NOMO-1 treated with DMSO at 0.1 percent for 48 hours (cell line): ENCODE measurements around the gene ACTR6.
"Not testable (repeated sequence)": the region's sequence is repeated elsewhere in the genome, so short reads cannot be mapped to it uniquely, and the experiment has no call there.

ENCODE experiments used
- DNase-seq: peaks from one replicate; lab custom pipeline; 2025; ENCODE audit not compliant: unreplicated experiment; lab: John Stamatoyannopoulos, UW

ACTR6 gene

GRCh38 chr12:100200463-100201181, at the start of gene ACTR6:
ACTR6 (plus strand) TSS chr12:100200815; CDS start chr12:100200852, 37 bp downstream.
- DNase-seq = peak; percentile 94

DNA sequence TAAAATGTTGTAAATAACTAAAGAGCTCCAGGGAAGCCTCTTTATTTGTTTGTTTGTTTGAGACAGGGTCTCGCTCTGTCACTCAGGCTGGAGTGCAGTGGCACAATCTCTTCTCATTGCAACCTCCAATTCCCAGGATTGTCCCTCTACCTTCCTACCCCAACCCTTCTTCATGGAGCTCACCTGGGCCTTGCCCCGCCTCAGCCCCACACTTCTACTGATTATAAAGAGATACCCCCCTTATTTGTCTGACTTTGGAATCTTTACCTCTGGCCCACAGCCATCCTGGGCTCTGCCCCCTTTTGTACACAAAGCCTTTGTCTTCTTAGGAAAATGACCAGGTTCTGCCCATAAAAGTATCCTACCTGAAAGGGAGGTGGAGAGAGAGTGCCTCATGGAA, 48.8 kb upstream of the ACTR6 start:
- no peak for DNase-seq

GRCh38 chr12:100153131-100153530, 47.5 kb upstream of the ACTR6 start:
- DNase-seq = no peak

- DNase-seq = peak; percentile 41
These were observed 46.0 kb upstream of the ACTR6 start for GRCh38 chr12:100154474-100155247.

DNA sequence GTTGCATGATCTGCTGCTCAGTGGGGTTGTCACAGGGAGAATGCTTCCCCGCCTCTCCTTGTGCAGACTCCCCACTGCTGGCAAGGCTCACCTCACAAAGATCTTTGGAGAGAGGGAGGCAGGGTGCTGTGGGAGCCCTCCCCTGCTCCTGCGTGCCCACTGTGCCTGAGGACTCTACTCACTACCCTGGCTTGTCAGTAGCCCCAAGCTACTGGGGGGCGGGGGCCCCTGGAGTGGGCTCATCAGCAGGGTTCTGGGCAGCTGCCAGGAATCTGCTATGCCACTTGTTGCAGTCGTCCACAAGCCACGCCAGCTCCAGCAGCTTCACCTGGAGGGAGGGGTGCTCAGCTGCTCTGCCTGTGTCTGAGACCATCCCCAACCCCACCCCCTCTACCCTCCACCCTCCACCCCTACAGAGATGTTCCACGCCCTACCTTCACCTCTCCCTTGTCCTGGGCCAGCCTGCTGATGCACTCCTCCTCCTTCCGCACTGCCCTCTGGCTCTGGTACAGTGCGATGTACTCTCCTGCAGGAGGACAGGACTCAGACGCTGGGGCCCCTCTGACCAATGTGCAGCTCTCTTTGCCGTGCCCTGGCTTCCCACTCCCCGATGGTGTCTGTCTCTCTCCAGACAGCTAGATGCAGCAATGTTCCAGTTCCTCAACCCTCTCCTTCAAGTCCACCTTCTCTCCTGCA, 43.7 kb upstream of the ACTR6 start:
- no peak for DNase-seq

GRCh38 chr12:100157427-100157821, 43.2 kb upstream of the ACTR6 start:
- DNase-seq = no peak

DNA sequence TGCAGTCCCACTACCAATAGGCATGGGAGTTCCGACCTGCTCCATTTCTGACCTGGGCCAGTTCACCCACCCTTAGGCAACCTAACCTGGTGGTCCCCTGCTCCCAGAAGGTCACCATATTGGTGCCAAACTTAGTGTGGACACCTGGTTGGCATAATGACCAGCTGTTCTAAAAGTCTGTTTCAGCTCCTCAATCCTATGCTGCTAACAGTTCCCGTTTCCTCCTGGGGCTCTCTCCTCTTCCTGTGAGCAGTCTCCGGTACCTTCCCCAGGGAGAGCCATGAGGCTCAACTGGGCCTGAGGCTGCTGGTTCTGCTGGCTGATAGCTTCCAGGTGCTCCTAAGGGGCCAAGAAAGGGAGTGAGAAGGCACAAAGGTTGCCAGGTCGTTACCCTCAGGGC, 42.1 kb upstream of the ACTR6 start:
- DNase-seq = no peak

DNA sequence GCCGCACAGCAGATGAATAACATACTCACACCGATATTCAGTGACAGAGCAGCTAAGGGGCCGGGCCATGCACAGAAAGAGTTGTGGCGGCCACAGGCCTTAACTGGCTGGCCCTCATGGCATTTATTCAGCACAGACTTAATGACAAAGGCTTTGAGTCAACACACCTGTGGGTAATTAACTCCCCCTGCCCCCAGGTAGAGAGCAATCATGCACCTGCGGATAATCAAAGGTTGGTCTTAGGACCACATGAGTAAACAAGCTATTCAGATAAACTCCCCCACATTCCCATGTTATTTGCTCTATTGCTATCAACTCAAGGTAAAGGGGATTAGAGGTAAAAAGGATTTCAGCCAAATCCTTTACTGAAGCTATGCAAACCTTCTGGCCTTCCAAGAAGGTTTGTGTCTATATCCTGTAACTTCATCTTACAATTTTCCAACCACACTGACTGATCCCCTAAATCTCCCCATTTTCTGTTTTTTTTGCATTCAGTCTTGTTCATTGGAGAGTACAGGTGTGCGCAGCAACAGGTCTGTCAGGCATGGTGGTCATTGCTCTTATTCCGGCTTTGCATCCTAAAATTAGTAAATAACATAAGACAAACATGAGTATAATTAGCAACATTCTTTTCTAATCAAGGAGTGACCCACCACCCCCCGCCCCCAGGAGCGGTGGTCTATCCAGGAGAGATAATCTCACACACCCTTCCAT, 41.1 kb upstream of the ACTR6 start:
- DNase-seq = no peak

GRCh38 chr12:100163416-100164152, 37.0 kb upstream of the ACTR6 start:
- peak; percentile 75 for DNase-seq

DNA sequence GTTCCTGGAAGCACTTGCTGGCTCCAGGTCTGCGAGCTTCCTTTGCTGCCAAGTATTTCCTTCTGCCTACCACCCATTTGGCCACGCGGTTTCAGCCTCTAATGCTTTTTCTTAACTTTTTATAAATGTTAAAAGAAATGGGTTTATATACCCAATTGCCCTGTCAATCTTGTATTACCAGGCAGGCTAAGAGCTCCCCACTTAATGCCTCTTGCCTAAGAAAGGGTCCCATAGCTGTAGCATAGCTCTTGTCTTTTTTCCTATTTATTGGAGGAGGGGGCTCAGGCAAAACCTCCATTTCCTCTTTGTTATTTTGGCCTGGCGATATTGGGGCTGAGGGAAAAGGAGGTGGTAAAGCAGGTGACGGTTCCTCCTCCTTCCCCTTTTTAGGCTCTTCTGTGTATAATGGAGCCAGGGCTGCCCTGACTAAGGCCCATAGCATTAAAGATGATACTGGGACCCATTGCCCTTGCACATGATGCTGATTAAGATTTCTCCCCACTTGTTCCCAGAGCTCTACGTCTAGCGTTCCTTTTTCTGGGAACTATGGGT, 36.4 kb upstream of the ACTR6 start:
- DNase-seq = no peak

DNA sequence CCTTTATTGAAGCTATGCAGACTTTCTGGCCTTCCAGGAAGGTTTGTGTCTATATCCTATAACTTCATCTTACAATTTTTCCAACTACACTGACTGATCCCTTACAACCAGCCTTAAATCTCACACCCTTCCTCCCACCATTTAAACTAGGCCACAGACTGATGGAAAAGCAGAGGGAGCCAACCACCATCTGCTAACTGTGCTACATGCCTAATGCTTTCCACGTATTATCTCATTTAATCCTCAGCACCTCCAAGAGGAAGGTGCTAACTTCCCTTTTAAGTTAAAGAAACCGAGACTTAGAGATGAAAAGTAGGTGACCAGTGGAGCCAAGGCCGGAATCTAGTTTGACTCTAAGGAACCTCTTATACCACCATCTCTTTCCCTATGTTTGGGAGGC, 35.3 kb upstream of the ACTR6 start:
- no peak for DNase-seq

DNA sequence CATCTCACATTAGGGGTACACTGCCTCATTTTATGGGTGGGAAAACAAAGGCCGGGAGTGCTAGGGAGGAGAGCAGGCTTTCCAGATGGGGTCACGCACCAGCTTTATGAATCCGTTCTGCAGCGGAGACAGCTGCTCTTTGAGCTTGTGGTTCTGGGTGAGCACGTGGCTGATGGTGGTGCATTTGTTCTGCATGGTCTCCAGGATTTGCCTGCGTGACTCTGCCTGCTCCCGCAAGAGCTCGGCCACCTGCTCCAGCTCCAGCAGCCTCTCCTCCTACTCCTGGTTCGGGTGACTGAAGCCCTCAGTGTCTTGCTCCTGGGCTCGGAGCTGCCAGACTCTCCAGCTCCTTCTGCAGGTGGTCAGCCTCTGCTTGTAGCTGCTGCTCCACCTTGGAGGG, 34.4 kb upstream of the ACTR6 start:
- DNase-seq = no peak

GRCh38 chr12:100168562-100168961, 32.1 kb upstream of the ACTR6 start:
- DNase-seq = no peak

- DNase-seq = no peak
These were observed 31.3 kb upstream of the ACTR6 start for GRCh38 chr12:100169345-100169744.

GRCh38 chr12:100170313-100170858, 30.2 kb upstream of the ACTR6 start:
- no peak for DNase-seq

DNA sequence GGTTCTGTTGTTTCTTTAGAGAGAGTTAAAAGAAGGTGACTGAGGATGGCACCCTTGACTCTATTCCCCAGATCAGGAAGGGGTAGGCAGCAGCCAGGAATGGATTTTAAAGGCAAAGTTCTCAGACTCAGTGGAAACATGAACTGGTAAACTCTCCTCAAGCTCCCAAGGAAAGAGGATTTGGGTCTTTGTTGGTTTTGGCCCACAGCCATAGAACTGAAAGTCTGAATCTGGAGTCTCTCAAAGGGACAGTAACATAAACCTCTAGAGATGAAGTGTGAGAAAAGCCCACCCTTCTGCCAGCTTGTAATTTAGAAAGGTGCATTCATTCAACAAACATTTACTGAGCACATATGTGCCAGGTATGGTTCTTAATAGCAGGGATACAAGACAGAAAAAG, 29.4 kb upstream of the ACTR6 start:
- no peak for DNase-seq

DNA sequence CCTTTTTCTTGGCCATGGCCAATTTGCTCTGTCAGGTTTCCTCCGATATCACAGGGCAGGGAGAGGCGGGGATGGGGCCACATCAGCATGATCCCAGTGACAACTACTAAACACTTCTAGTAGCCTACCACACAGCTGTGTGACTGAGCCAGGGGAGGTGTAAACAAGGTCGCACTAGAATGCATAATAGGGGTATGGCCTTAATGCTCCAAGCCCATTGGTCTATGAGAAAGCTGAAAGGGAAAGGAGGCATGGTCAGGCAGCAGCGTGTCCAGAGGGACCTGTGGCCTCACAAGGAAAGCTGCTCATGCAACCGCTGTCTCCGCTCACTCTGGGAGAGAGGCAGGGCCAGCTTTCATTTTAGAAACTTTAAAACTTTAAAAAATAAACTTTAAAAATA, 27.5 kb upstream of the ACTR6 start:
- DNase-seq = no peak

GRCh38 chr12:100174495-100174894, 26.1 kb upstream of the ACTR6 start:
- no peak for DNase-seq

DNA sequence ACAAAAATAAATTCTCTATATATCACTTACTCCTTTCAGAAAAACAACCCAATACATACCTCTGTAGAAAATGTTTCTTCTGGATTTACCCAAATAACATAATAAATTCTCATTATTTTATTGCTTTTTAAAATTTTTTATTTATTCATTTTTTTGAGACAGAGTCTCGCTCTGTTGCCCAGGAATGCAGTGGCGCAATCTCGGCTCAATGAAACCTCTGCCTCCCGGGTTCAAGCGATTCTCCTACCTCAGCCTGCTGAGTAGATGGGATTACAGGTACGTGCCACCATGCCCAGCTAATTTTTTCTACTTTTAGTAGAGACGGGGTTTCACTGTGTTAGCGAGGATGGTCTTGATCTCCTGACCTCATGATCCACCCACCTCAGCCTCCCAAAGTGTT, 24.1 kb upstream of the ACTR6 start:
- DNase-seq = not testable (repeated sequence)

DNA sequence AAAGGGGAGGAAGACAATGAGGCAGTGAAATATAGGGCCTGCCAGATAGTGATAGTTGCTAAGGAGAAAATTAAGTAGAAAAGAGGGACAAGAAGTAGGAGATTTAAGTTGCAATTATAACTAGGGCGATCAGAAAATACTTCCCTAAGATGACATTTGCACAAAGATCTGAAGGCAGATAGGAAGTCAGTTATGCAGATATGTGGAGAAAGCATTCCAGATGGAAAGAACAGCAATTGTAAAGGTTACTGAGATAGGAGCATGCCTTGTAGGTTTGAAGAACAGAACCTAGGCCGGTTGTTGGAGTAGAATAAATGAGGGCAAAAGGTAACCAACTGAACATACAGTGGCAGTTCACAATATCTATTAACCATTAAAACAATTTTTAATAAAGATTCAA, 21.4 kb upstream of the ACTR6 start:
- no peak for DNase-seq
